ENCODE measurements around the gene MFNG.
"Not testable (repeated sequence)": the region's sequence is repeated elsewhere in the genome, so short reads cannot be mapped to it uniquely, and the experiment has no call there.

Gene MFNG

DNA sequence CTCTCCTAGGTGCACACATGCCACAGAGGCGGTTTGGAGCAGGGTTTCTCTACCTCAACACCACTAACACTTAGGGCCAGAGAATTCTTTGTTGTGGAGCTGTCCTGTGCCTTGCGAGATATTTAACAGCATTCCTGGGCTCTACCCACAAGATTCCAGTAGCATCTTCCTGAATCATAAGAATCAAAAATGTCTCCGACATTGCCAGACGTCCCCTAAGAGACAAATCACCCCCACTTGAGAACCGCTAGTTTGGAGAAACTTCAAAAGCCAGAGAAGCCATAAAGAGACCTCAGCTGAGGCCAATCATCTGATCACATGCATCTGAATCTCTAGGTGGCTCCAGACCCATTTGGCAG is 16.1 kb downstream of the MFNG start:
- no peak overlapping the region for H3K4me3 ChIP-seq (ENCODE audit: low read depth, low read length)
- TF ChIP-seq, protein P1, sequence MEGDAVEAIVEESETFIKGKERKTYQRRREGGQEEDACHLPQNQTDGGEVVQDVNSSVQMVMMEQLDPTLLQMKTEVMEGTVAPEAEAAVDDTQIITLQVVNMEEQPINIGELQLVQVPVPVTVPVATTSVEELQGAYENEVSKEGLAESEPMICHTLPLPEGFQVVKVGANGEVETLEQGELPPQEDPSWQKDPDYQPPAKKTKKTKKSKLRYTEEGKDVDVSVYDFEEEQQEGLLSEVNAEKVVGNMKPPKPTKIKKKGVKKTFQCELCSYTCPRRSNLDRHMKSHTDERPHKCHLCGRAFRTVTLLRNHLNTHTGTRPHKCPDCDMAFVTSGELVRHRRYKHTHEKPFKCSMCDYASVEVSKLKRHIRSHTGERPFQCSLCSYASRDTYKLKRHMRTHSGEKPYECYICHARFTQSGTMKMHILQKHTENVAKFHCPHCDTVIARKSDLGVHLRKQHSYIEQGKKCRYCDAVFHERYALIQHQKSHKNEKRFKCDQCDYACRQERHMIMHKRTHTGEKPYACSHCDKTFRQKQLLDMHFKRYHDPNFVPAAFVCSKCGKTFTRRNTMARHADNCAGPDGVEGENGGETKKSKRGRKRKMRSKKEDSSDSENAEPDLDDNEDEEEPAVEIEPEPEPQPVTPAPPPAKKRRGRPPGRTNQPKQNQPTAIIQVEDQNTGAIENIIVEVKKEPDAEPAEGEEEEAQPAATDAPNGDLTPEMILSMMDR (IDR thresholded peaks at IDR 0.05; ENCODE audit: borderline replicate concordance, insufficient read depth, low read depth, low read length): no peak

DNA sequence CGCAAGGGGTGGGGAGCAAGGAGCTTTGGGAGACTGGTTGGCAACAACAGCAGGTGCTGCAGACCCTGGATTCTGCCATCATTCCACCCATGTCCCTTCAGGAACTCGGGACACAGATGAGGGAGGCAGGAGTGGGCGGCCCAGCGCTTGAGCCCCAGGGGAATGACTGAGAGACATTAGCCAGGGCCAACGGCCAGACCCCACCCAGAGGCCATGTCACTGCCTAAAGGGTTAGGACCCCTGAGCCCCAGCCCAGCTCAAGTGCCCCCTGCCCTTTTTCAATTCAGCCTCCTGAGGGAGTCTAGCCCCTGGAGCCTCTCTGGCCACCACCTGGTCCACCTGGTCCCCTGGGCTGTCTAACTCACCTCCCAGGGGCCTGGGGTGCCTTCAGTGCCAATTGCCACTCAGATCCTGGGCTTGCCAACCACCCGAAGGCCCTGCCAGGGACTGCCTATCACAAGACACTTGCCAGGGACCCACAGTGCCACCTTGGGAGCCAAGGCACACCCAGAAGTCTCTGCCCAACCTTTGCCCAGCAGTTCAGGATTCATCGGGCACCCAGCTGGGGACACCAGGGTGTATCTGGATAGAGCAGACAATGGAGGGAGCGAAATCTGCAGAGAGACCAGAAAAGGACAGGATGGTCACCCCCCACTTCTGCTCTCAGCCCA is 16.6 kb downstream of the MFNG start:
- H3K4me3 ChIP-seq (ENCODE audit: low read depth, low read length): no peak overlapping the region
- TF ChIP-seq, protein P1 (IDR thresholded peaks at IDR 0.05; ENCODE audit: borderline replicate concordance, insufficient read depth, low read depth, low read length): no peak

DNA sequence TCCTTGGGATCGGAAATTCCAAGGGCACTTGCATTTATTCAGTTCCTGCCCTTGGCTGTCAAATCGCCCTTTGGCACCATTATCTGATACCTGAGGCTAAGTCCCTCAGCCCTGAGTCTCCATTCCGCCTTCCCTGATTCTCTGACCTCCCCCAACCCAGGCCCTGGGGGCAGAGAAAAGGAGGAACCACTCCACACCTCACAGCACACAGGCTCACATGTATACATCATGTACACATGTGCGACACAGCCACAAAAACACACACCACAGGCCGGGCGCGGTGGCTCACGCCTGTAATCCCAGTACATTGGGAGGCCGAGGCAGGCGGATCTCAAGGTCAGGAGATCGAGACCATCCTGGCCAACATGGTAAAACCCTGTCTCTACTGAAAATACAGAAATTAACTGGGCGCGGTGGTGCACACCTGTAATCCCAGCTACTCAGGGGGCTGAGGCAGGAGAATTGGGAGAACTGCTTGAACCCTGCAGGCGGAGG is 17.9 kb downstream of the MFNG start:
- not testable (repeated sequence) for H3K4me3 ChIP-seq (ENCODE audit: low read depth, low read length)

DNA sequence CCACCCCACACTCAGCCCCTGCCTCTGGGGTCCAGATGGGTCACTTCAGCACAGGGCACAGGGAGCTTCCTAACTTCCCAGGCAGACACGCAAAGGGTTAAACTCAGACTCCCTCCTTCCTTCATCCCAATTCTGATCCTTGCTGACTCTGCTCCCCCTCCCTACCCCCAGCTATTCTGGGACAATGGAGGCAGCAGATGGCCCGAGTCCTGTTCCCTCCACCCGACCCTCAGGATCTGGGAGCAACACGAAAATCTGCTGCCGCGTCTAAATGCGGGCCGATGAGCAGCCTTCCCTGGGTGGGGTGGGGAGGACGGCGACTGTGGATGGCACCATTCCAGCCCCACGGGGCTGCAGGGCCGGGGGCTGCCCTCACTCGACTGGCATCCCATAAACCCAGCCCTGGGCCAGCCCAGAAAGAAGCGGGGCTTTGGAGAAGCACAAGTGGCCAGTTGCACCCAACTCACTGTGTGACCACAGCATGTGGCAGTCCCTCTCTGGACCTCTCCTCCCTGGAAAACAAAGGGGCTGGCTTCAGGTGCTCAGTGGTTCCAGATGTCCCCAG is 18.7 kb downstream of the MFNG start:
- TF ChIP-seq, protein P1 (IDR thresholded peaks at IDR 0.05; ENCODE audit: borderline replicate concordance, insufficient read depth, low read depth, low read length): no peak
- H3K4me3 ChIP-seq (ENCODE audit: low read depth, low read length): no peak overlapping the region

DNA sequence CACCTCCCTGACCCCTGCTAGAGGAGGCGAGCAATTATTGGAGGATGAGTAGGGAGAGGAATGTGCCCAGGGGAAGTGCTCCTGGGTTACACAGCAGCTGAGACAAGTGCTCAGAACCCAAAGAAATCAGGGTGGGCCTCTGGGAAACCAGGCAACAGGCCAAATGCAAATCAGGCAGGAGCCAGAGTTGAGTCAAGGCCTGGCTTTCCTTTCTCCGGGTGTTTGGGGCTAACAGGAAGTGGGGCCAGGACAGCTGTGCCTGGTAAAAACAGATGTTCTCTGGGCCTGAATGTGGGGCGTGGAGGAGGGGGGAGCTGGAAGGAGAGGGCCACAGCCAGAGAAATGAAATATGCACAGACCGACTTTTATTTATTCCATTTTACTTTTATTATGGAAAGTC is 22.0 kb downstream of the MFNG start:
- TF ChIP-seq, protein P1 (IDR thresholded peaks at IDR 0.05; ENCODE audit: borderline replicate concordance, insufficient read depth, low read depth, low read length): no peak

DNA sequence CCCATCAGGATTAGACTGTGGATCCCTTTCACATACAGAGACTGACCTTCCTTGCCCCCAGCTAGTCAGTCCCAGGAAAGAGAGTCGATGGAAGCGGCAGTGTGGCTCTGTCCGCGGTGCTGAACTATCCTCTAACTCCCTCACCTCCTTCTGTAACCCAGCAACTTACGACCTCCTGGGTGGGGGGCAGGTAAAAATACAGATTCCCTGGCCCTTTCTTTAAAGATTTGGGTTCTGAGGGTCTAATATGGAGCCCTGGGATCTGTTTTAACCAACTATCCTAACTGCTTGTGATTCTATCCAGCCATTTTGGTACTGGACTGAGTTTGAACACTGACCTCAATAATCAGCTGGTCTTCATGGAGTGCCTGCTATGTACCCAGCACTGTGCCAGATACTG is 23.2 kb downstream of the MFNG start:
- no peak overlapping the region for H3K4me3 ChIP-seq (ENCODE audit: low read depth, low read length)
- TF ChIP-seq, protein P1 (IDR thresholded peaks at IDR 0.05; ENCODE audit: borderline replicate concordance, insufficient read depth, low read depth, low read length): no peak

More for the DNA sequence above, 22.0 kb downstream of the MFNG start:
- no peak overlapping the region for H3K4me3 ChIP-seq (ENCODE audit: low read depth, low read length)

DNA sequence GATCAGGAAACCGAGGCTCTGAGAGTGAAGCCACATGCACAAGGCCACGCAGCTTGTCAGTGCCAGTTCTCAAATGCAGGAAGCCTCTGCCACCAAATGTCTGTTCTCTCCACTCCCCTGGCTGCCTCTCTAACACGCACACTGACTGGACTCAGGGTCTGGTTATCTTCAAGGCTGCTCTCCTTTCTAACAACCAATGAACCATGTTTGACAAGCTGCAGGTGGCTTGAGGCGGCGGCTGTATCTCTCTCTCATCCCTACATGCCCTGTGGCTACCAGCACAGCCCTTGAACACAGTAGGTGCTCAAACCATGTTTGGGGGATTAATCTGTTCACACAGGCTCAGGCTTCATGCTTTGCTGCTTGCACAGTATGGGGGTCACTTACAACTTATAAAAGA is 23.7 kb downstream of the MFNG start:
- TF ChIP-seq, protein P1 (IDR thresholded peaks at IDR 0.05; ENCODE audit: borderline replicate concordance, insufficient read depth, low read depth, low read length): no peak
- H3K4me3 ChIP-seq (ENCODE audit: low read depth, low read length): no peak overlapping the region

Data from GM12875 (cell line).